Left forelimb (tissue), 1 donor: ENCODE results near the gene PIN4.
"Not testable (repeated sequence)": the region's sequence is repeated elsewhere in the genome, so short reads cannot be mapped to it uniquely, and the experiment has no call there.

ENCODE experiments used
- DNase-seq: peaks from one replicate; pipeline ENCODE4 v3.0.0-alpha.2; 2018; ENCODE audit warnings: low spot score

The PIN4 gene

DNA sequence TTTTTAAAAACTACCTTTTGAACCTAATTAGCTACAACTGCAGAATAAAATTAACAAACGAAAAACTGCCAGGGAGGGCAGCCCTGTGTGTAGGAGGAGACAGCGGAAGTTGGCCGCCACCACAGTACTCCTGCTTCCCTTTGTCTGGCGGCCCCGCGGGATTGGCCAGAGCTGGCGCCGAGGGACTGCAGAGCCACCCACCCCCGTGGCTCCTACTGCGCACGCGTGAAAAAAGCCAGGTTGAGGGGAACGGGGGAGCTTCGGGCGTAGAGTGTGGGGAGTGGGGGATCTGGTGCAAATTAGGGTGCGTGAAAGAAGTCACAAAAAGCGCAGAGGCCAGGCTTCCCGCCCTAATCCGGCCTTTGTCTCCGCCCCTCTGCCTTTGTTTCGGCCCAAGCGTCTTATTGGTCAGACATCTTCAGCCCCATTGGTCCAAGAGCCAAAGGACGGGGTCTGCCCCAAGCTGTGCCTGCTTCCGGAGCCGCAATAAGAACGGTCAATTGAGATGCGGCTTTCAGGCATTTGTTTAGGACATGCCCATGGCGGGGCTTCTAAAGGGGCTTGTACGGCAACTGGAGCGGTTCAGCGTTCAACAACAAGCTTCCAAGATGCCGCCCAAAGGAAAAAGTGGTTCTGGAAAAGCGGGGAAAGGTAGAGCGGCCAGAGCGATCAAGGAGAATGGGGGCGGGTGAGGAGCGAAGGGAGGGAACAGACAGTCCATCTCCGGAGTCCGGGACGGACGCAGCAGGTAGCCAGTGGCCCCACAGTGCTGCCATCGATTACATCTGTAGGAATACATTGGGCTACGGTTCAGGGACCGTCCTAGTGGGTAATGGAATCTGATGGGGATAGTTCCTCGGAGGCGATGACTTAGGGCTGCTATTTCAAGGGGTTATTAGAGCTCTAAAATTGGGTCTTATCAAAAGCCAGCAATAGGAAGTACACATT is at the start of gene PIN4:
PIN4 (plus strand) TSS at position 580 of the 948 bp plus-strand sequence; CDS start at position 609, 29 bp downstream.
- DNase-seq: peak; percentile 91

DNA sequence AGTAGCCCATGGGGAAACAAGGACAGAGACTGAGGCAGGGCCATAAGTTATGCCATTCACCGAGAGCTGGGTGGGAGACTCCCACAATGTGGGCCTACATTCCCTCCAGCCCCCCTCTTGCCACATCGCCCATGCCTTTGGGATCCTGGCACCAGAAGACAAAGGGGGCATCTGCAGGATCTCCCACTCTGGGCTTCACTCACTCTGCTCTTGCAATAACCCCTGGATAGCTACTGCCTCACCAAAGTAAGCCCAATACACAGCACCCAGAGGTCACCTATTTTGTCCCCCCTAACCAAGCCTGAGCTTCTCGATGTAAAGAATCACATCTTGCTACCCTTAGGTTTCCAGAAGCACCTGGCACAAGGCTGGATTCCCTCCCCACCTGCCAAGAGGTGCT is 49.1 kb upstream of the PIN4 start:
- DNase-seq: no peak

DNA sequence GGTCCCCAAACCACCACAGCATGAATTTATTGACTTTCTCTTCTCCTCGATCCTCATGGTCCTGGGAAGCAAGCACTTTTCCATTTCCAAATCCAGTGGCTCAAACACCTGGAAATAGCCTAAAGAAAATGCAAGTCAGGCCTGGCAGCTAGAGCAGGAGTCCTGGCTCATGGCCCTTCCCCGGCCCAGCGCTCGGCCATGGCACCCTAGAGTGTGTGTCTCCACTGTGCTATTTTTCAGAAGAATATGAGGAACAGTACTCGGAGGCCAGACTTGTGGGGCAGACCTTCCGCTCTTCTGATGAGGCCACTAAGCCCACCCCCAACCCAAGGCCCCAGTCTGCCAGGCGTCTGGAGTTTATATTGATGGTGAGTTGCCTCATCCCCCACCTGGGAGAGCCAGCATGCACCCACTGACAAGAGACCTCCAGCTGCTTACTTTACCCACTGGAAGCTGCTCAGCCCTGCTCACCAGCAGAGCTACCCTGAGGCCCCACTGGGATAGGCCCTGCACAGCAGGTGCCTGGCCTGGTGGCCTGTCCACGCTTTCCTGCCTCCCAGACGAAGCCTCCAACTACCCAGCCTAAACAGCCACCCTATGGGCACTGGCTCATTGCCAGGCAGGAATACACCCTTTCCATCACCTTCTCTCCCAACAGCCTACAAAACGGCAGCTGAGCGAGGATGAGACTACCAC is 47.6 kb upstream of the PIN4 start:
- no peak for DNase-seq

DNA sequence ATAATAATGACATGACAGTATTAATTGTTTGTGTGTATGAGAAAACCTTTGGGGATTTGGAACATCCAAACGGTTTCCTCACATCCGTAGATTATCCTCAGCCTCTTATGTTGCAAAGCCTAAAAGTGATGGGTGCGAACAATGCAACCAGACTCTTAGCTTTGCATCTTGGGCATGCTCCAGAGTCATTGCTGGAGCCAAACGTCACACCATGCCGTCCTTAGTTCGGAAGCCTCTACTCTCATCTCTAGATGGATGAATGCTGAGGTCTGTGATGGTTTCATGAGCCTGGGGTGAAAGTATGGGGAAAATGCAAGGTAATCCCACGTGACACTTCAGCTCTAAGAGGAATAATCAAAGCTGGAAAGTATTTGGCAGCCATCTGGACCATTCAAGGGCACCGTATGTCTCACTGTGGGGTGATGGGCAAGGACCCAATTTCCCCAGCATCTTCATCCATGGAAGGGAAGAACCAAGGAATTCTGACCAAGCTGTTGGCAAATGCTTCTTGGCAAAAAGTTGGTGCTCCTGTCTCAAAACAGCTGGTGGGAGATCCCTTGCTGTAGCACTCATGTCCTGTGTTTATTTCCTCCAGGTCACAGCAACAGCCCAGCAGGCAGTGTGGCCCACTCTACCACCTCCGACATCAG is 43.6 kb upstream of the PIN4 start:
- DNase-seq: no peak

DNA sequence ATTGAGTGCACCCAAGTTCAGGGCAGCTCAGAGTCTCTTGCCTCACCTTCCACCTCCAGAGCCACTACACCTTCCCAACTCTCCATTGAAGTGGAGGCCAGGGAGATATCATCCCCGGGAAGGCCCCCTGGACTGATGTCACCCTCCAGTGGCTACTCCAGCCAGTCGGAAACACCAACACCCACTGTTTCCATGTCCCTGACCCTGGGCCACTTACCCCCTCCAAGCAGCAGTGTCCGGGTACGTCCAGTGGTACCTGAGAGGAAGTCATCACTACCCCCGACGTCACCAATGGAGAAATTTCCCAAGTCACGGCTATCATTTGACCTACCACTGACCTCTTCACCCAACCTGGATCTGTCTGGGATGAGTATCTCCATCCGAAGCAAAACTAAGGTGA is 42.0 kb upstream of the PIN4 start:
- DNase-seq: no peak

DNA sequence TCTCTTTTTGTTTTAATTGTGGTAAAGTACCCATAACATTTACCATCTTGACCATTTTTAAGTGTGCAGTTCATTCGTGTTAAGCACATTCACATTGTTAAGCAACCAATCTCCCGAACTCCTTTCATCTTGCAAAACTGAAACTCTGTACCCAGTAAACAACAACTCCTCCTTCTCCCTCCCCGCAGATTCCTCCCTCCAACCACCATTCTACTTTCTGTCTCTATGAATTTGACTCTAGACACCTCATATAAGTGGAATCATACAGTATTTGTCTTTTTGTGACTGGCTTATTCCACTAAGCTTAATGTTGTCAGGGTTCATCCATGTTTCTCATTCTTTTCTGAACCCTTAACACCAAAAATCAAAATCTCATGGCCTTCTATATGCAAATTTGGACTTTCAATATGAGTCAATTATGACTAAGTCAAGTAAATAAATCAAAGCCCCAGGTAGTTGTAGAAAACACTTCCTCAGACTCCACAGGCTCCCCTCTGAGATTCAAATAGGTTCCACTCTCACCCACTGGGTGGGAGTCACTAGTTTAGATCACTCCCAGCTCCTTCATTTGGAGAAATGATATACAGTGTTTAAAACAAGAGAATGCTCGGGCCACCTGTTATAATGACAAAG is 40.1 kb upstream of the PIN4 start:
- DNase-seq: no peak

DNA sequence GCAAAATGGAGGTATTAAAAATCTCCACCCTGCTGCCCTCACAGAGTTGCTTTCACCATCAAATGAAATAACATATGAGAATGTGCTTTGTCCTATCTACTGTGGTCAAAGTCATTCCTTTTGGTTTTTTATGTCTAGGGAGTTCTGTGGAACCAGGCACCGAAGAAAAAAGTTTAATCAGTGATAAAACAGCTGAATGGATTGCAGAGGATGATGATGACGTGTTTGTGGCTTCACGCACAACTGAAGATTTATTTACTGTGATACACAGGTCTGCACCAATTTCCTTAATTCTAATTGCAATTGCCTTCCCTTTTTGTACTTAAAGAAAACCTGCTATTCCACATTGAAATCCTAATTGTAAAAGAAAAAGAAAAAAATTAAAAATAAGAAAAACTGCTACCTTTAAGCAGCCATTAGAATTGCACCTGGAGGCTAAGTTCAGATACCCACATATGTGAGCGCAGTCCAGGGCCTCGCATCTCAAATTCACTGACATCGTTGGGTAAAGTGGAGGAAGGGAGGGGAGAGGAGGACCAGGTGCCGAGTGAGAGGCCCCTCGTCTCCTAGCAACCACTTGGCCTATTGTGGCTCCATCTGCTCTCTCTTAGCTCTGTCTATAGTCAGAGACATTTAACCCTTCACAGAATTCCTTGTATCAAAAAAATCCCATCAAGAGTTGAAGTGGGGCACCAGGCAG is 39.3 kb upstream of the PIN4 start:
- DNase-seq: no peak

DNA sequence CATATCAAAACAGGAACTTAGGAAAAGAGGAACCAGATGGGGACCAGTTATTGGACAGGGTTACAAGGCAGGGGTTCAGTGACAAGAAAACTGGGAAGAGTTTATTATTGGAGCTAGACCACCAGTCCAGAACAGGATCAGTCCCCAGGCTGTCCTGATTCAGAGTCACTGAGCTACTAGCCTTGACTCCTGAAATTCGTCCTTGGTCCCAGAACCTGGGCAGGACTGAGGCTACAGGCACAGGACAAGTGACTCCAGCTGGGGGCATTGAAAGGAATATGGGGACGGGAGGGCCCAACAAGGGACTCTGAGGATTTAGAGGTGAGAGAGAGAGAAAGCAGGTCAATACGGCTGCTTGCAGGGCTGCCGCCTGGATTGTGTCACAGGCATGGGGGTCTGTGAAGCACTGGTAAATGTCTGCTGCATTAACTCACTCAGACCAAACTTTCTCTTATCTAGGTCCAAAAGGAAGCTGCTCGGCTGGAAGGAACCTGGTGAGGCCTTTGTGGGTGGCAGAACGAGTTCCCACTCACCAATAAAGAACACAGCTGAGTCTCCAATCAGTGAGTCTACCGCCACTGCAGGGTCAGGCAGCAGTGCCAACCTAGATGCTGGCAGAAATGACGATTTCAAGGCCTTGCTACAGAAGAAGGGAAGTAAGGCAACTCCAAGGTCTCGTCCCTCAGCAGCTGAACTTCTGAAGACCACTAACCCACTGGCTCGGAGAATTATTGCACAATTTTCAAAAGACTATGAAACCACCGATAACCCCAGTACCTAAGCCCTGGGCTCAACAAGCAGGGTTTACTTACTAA is 38.6 kb upstream of the PIN4 start:
- DNase-seq: no peak

DNA sequence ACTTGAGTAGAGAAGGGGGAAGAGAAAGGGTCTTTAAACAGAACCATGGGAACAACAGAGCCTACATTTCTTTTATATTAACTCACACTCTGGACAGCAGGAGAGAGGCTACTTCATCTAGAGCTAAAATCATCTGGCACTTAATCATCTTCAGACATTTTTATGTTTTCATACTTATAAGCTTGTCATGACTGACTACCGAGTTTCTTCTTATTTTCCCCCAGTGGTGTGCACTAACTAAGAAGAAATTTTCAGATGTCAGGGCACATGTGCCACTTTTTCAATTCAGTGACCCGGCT is 38.0 kb upstream of the PIN4 start:
- DNase-seq: no peak

DNA sequence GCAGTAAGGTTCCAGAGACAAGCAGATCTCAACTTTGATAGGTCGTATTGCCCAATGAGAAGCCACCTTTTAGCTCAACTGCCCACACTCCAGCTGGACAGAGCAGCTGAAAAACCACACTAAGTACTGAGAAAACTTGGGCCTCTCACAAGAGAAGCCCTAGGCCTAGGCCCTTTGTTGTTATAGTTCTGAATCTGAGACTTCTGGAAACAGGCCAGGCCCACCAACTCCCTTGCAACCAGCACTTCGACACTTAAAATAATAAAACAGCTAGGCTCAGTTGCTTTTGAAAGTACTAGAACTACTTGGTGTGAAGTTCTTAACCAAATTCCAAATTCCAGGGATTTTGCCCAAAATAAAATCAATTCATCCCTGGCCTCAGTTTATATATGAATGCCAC is 36.4 kb upstream of the PIN4 start:
- DNase-seq: no peak

DNA sequence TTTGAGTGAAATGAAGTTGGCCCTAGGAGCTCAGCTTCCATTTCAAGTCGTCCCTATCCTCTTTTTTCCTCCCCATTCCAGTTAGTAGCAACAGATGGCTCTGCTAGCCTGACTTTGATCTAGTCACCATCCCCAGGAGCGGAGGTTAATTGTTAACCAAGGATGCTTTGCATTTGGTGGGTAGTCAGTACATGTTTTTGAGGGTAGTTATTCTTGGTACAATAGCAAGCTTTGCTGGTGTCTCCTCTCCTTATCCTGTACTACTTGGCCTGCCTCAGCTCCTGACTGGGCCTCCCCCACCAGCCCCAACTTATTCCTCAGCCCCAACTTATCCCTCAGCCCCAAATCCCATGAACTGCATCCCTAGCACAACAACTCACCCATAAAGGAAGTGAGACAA is 35.0 kb upstream of the PIN4 start:
- DNase-seq: no peak

DNA sequence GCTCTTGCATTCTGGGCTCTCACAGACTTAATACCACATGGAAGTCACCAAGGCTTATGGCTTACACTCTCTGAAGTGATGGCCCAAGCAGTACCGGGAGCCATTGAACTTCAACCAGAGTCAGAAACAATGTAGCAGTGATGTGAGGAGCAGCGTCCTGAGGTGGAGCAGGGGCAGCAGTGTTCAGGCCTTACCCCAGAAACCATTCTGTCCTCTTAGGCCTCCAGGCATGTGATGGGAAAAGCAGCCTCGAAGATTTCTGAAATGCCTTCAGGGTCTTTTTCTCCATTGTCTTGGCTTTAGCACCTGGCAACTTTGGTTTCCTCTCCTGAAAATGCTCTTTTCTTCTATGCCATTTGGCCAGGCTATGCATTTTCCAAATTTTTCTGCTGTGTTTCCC is 22.8 kb upstream of the PIN4 start:
- DNase-seq: no peak

DNA sequence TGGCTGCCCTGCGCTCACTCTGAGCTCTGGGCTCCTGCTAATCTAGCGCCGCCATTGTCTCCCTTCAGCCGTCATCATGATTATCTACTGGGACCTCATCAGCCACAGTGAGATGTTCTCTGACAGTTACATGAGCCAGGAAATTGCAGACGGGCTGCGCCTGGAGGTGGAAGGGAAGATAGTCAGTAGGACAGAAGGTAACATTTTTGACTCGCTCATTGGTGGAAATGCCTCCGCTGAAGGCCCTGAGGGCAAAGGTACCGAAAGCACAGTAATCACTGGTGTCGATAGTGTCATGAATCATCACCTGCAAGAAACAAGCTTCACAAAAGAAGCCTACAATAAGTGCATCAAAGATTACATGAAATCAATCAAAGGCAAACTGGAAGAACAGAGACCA is 21.8 kb upstream of the PIN4 start:
- no peak for DNase-seq

DNA sequence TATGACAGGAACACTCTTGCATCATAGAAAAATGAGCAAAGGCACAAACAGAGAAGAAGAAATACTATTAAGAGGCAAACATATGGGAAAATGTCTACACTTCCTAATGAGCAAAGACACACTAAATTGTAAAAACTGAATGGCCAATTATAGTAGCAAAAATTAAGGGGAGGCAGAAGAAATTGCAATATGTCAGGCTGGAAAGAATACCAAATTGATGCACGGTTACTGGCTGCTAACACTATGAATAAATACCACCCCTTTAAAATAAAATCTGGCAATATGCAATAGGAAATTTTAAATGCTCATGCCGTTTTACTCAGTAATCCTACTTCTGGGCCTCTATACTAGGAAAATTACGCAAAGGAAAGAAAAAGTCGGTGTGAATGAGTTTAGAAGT is 16.0 kb upstream of the PIN4 start:
- DNase-seq: no peak

DNA sequence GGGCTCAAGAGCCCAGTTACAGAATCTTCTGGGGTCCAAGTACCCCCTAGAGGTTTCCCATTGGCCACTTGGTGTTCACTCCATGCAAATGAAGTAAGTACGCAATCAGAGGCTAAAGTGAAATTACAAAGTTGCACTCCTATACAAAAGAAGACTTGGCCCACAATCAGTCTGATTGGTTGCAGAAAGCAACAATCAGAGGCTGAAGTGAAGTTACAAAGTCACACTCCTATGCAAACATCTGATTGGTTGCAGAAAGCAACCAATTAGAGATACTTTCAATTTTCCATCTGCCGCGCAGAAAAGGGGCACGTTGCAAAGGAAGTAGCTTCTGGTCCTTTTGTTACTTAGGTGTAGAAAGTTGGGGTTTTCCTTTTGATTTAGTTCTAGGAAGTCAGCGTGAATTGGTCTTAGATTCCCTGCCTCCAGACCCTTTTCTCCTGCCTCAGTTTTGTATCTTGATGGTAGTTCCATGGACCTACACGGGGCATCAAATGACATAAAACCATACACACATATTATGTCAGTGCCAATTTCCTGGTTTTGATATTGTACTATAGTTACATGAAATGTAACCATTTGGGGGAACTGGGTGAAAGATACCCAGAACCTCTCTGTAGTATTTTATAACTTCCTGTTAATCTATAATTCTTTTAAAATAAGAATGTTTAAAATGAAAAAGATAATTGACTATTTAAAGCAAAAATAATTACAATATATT is 12.4 kb upstream of the PIN4 start:
- DNase-seq: no peak

DNA sequence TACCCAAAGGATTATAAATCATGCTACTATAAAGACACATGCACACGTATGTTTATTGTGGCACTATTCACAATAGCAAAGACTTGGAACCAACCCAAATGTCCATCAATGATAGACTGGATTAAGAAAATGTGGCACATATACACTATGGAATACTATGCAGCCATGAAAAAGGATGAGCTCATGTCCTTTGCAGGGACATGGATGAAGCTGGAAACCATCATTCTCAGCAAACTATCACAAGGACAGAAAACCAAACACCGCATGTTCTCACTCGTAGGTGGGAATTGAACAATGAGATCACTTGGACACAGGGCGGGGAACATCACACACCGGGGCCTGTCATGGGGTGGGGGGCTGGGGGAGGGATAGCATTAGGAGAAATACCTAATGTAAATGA is 5.3 kb upstream of the PIN4 start:
- DNase-seq: not testable (repeated sequence)

DNA sequence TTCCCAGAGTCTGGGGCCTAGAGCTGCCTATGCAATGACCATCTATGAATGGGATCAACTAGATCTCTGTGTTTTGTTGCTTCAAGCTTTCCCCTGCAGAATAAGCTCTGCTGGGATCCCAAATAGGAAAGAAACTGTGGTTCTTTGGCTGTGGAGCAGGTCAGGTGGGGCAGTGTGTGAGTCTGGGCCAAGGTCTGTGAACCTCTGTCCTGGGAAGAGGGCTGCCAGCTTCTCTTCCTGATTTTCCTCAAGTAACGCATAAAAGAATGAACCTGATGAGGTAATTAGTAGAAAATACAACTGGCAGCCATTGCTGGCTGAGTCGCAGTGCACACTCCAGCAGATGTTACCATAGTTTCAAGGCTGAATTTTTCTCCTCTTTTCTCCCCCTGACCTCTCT is 4.6 kb upstream of the PIN4 start:
- DNase-seq: no peak

DNA sequence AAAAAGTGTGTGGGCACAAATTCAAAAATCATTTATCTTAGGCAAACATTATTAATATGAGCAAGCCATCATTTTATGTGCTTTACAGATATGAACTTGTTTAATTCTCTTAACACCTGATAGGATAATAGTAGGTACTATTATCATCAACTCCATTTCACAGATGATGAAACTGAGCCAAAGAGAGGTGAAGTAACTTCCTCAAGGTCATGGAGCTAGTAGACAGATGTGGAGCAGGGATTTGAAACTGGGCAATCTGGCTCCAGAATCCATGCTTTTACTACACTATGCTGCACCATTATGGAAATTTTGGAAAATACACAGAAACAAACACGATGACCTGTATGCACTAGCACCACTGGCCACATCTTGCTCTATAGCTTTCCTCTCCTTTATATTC is 1.0 kb upstream of the PIN4 start:
- no peak for DNase-seq

DNA sequence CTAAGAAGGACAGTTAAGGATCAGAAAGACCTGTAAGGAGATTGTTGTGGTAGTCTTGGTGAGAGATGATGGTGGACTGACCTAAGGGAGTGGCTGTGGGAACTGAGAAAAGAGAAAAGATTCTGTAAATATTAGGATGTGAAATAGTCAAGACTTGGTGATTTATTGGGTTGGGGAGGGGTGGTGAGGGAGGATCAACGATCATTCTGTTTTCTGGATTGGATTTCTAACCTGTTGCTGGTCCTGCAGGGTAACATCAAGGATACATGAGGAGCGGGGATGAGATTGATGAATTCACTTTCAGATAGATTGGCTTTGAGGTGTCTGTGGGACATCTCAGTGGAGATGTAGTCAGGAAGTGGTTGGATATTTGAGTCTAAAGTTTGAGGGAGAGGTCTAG is 1.4 kb downstream of the PIN4 start:
- no peak for DNase-seq

DNA sequence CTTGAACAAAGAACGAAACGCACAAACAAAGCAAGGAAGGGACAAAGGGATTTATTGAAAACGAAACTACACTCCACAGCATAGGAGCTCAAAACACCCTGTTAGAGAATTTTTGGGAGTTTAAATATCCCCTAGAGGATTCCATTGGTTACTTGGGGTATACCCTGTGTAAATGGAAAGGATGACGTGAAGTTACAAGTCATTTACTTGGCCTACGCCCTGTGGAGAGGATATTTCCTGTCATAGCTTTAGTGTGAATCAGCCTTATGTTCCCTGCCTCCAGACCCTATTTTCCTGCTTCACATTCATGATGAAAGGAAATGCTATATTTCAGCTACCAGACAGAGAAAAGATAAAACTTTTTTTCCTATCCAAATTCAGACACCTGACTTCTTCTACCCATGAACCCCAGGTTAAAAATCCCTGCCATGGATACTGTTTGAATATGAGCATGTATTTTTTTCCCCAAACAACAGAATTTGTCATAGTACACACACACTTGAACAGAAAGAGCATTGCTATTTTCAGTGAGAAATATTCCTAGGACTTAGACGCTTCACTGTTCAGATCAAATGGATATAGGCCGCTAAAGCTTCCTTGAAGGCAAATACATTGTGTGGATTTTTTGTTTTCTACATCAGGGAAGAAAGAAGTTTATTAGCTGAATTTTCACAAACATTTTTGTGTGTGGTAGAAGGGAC is 20.4 kb downstream of the PIN4 start:
- DNase-seq: no peak
